H9 (cell line): ENCODE measurements around the gene AGTRAP. TPM values are rescaled to one million over a fixed set of nuclear protein-coding genes. Genes with fewer than 3 reads are reported as not detected.

Experiments used
- DNase-seq: peaks from one replicate; pipeline ENCODE4 v3.0.0-alpha.2; 2017
- H2AFZ ChIP-seq: one replicate; pipeline ENCODE4 v1.6.1; 2013; ENCODE audit warnings: mild to moderate bottlenecking, low read length, control low read depth, moderate library complexity
- H2AK5ac ChIP-seq: 2 replicates; pipeline ENCODE4 v1.6.1; 2013; ENCODE audit warnings: low read length, control low read depth, mixed read lengths; ENCODE audit not compliant: insufficient read length
- H2BK120ac ChIP-seq: one replicate; pipeline ENCODE4 v1.6.1; 2013; ENCODE audit warnings: low read depth, mild to moderate bottlenecking, low read length, control low read depth, inconsistent platforms; ENCODE audit not compliant: poor library complexity, severe bottlenecking
- H2BK12ac ChIP-seq: 2 replicates; pipeline ENCODE4 v1.6.1; 2013; ENCODE audit warnings: low read length, control low read depth, mixed read lengths, low read depth; ENCODE audit not compliant: insufficient read length
- H2BK15ac ChIP-seq: 2 replicates; pipeline ENCODE4 v1.6.1; 2013; ENCODE audit warnings: low read depth, low read length, control low read depth
- H2BK20ac ChIP-seq: one replicate; pipeline ENCODE4 v1.6.1; 2013; ENCODE audit warnings: low read depth, mild to moderate bottlenecking, low read length, control low read depth, inconsistent platforms; ENCODE audit not compliant: poor library complexity, severe bottlenecking
- H2BK5ac ChIP-seq: 2 replicates; pipeline ENCODE4 v1.6.1; 2013; ENCODE audit warnings: low read length, control low read depth, mixed read lengths; ENCODE audit not compliant: insufficient read length
- H3K14ac ChIP-seq: 2 replicates; pipeline ENCODE4 v1.6.1; 2013; ENCODE audit warnings: low read length, control low read depth; ENCODE audit not compliant: insufficient read depth
- H3K18ac ChIP-seq: 2 replicates; pipeline ENCODE4 v1.6.1; 2013; ENCODE audit warnings: low read depth, mild to moderate bottlenecking, mixed read lengths, low read length, control low read depth; ENCODE audit not compliant: insufficient read length
- H3K23ac ChIP-seq: 2 replicates; pipeline ENCODE4 v1.6.1; 2013; ENCODE audit warnings: low read length, control low read depth, mixed read lengths, low read depth; ENCODE audit not compliant: insufficient read length
- H3K23me2 ChIP-seq: 2 replicates; pipeline ENCODE4 v1.6.1; 2013; ENCODE audit warnings: low read depth, mild to moderate bottlenecking, mixed read lengths, low read length, control low read depth; ENCODE audit not compliant: insufficient read length, poor library complexity, severe bottlenecking
- H3K27ac ChIP-seq: 2 replicates; pipeline ENCODE4 v1.5.1; 2013; ENCODE audit warnings: low read length, control low read depth, mixed read lengths, low read depth; ENCODE audit not compliant: insufficient read length
- H3K27me3 ChIP-seq: 2 replicates; pipeline ENCODE4 v1.6.1; 2013; ENCODE audit warnings: low read length, control low read depth, inconsistent platforms; ENCODE audit not compliant: insufficient read depth
- H3K4ac ChIP-seq: 2 replicates; pipeline ENCODE4 v1.6.1; 2013; ENCODE audit warnings: low read depth, mild to moderate bottlenecking, control low read depth, inconsistent platforms, low read length, moderate library complexity
- H3K4me1 ChIP-seq: 2 replicates; pipeline ENCODE4 v1.6.1; 2013; ENCODE audit warnings: low read length, control low read depth, inconsistent platforms; ENCODE audit not compliant: insufficient read depth
- H3K4me2 ChIP-seq: 2 replicates; pipeline ENCODE4 v1.6.1; 2013; ENCODE audit warnings: low read length, control low read depth, mixed read lengths; ENCODE audit not compliant: insufficient read length, insufficient read depth
- H3K56ac ChIP-seq: 2 replicates; pipeline ENCODE4 v1.6.1; 2013; ENCODE audit warnings: low read depth, mild to moderate bottlenecking, mixed read lengths, low read length, control low read depth; ENCODE audit not compliant: insufficient read length
- H3K79me1 ChIP-seq: 2 replicates; pipeline ENCODE4 v1.6.1; 2013; ENCODE audit warnings: low read depth, mild to moderate bottlenecking, moderate library complexity, low read length, control low read depth, inconsistent platforms; ENCODE audit not compliant: insufficient read depth, poor library complexity, severe bottlenecking
- H3K79me2 ChIP-seq: 2 replicates; pipeline ENCODE4 v1.6.1; 2013; ENCODE audit warnings: low read length, control low read depth, inconsistent platforms; ENCODE audit not compliant: insufficient read depth
- H3K9ac ChIP-seq: 2 replicates; pipeline ENCODE4 v1.6.1; 2013; ENCODE audit warnings: low read length, control low read depth, mixed read lengths; ENCODE audit not compliant: insufficient read length; ENCODE audit errors: extremely low read depth
- H3K9me3 ChIP-seq: one replicate; pipeline ENCODE4 v1.6.1; 2013; ENCODE audit warnings: low read depth, low read length, inconsistent platforms; ENCODE audit not compliant: control insufficient read depth
- H3T11ph ChIP-seq: one replicate; pipeline ENCODE4 v1.6.1; 2013; ENCODE audit warnings: mild to moderate bottlenecking, low read length, control low read depth, inconsistent platforms
- H4K20me1 ChIP-seq: one replicate; pipeline ENCODE4 v1.6.1; 2013; ENCODE audit not compliant: control insufficient read depth, insufficient read length, insufficient read depth
- H4K5ac ChIP-seq: 2 replicates; pipeline ENCODE4 v1.6.1; 2013; ENCODE audit warnings: low read depth, mild to moderate bottlenecking, mixed read lengths, low read length, control low read depth; ENCODE audit not compliant: insufficient read length
- H4K8ac ChIP-seq: replicated peaks from 2 replicates; pipeline ENCODE4 v1.6.1; 2013; ENCODE audit warnings: low read length, control low read depth, mixed read lengths, low read depth; ENCODE audit not compliant: insufficient read length
- H4K91ac ChIP-seq: 2 replicates; pipeline ENCODE4 v1.6.1; 2013; ENCODE audit warnings: low read depth, mild to moderate bottlenecking, moderate library complexity, mixed read lengths, low read length, control low read depth; ENCODE audit not compliant: insufficient read length
- H3K27ac Mint-ChIP-seq, 3 experiments: 2 replicates in 2 of 3; 3 replicates in 1 of 3; pipeline ENCODE4 v1.8.0; 2020 to 2021; ENCODE audit warnings: mixed read lengths in 3 of 3, mild to moderate bottlenecking in 1 of 3, moderate library complexity in 1 of 3
- H3K27me3 Mint-ChIP-seq: 2 replicates; pipeline ENCODE4 v1.8.0; 2021; ENCODE audit warnings: low read depth, mild to moderate bottlenecking, moderate library complexity, mixed read lengths
- H3K36me3 Mint-ChIP-seq, 3 experiments: 2 replicates in 2 of 3; 3 replicates in 1 of 3; pipeline ENCODE4 v1.8.0; 2020 to 2021; ENCODE audit warnings: low read depth in 3 of 3, mixed read lengths in 3 of 3; ENCODE audit not compliant: insufficient read depth in 1 of 3
- H3K4me1 Mint-ChIP-seq, 2 experiments: 2 replicates each; pipeline ENCODE4 v1.8.0; 2020; ENCODE audit warnings: mixed read lengths in 2 of 2
- H3K4me3 Mint-ChIP-seq, 2 experiments: 2 replicates in 1 of 2; 3 replicates in 1 of 2; pipeline ENCODE4 v1.8.0; 2020 to 2021; ENCODE audit warnings: mild to moderate bottlenecking in 2 of 2, mixed read lengths in 2 of 2, moderate library complexity in 1 of 2
- H3K9me3 Mint-ChIP-seq, 2 experiments: 2 replicates in 1 of 2; 3 replicates in 1 of 2; pipeline ENCODE4 v1.8.0; 2020; ENCODE audit warnings: mild to moderate bottlenecking in 2 of 2, mixed read lengths in 2 of 2, moderate library complexity in 1 of 2
- WGBS: extraction: QIAGEN DNeasy Blood & Tissue Kit; methylation state at CpG from one replicate; pipeline ENCODE4 v1.1.7; 2013; ENCODE audit warnings: missing lambda C conversion rate, low lambda C conversion rate, mixed read lengths; ENCODE audit not compliant: insufficient read length; ENCODE audit errors: extremely low coverage; 5-methylcytosine and 5-hydroxymethylcytosine counted together
- total RNA-seq: library from RNA; stranded (reverse); gene quantifications from 2 replicates; pipeline ENCODE4 v1.2.1, GENCODE V29; 2021
- TF ChIP-seq, protein P1 (sequence below): fragments of 200-600 bp; sonication (generic); conservative IDR thresholded peaks from 3 replicates; pipeline ENCODE4 v1.8.0; 2021; ENCODE audit warnings: antibody characterized with exemption, mild to moderate bottlenecking

AGTRAP gene
- total RNA-seq, 1 experiment from 2014 or later = 60.9 TPM

DNA sequence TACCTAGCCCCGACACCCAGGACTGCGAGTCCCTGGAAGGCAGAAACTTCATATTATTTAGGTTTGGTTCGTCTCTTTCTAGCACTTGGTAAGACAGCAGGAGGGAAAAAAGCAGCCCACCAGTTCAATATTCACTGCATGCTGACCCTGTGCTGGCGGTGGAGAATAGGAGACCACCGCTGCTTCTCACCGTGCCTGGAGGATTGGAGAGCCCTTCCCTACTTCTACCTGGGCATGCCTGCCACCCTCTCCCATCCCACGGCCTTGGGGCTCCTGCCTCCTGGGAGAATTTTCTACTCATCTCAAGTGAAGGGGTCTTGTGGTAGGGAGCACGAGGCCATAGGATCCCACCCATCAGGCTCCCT lies 64.4 kb downstream of the AGTRAP start:
- H2BK20ac ChIP-seq = no peak overlapping the region
- no peak overlapping the region for H4K8ac ChIP-seq
- H3K9me3 ChIP-seq = no peaks in the 10 kb centered on the region
- Mint-ChIP-seq H3K27ac (peak overlapping the region in 2 of 3 experiments; percentile 14 to 15; a peak in 1 of 7 replicates), H3K27me3 (no peaks in the 10 kb centered on the region), H3K36me3 (peaks cover 16 to 39% (median 29%) of the 10 kb centered on the region in 3 experiments; a peak in 6 of 7 replicates), H3K9me3 (no peaks in the 10 kb centered on the region), H3K4me3 (no peak overlapping the region), H3K4me1 (peaks cover 25 to 34% of the 10 kb centered on the region in 2 experiments)
- H2BK5ac ChIP-seq = no peak overlapping the region
- H3K9ac ChIP-seq = no peak overlapping the region
- DNase-seq = no peak
- H2BK12ac ChIP-seq = no peak overlapping the region
- H3K56ac ChIP-seq = no peak overlapping the region
- no peaks in the 10 kb centered on the region for H3K27me3 ChIP-seq
- no peak overlapping the region for H4K91ac ChIP-seq
- no peak overlapping the region for H3K27ac ChIP-seq
- H2AFZ ChIP-seq = no peak overlapping the region
- H3K4me1 ChIP-seq = no peaks in the 10 kb centered on the region; the same call in 1 of the 2 replicates
- no peak overlapping the region for H4K5ac ChIP-seq
- TF ChIP-seq, protein P1, sequence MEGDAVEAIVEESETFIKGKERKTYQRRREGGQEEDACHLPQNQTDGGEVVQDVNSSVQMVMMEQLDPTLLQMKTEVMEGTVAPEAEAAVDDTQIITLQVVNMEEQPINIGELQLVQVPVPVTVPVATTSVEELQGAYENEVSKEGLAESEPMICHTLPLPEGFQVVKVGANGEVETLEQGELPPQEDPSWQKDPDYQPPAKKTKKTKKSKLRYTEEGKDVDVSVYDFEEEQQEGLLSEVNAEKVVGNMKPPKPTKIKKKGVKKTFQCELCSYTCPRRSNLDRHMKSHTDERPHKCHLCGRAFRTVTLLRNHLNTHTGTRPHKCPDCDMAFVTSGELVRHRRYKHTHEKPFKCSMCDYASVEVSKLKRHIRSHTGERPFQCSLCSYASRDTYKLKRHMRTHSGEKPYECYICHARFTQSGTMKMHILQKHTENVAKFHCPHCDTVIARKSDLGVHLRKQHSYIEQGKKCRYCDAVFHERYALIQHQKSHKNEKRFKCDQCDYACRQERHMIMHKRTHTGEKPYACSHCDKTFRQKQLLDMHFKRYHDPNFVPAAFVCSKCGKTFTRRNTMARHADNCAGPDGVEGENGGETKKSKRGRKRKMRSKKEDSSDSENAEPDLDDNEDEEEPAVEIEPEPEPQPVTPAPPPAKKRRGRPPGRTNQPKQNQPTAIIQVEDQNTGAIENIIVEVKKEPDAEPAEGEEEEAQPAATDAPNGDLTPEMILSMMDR = no peak
- peaks cover 10% of the 10 kb centered on the region for H3K23me2 ChIP-seq
- no peak overlapping the region for H2BK120ac ChIP-seq
- H3T11ph ChIP-seq = no peak overlapping the region
- no peak overlapping the region for H2BK15ac ChIP-seq
- no peak overlapping the region for H3K4me2 ChIP-seq
- H3K4ac ChIP-seq = no peak overlapping the region
- no peaks in the 10 kb centered on the region for H3K79me2 ChIP-seq
- no peak overlapping the region for H3K14ac ChIP-seq
- no peak overlapping the region for H2AK5ac ChIP-seq
- WGBS = no CpG with 5 or more reads among the region's 8 CpGs
- H3K18ac ChIP-seq = no peak overlapping the region
- no peak overlapping the region for H3K23ac ChIP-seq
- no peaks in the 10 kb centered on the region for H4K20me1 ChIP-seq
- H3K79me1 ChIP-seq = no peaks in the 10 kb centered on the region

Other genes with a start within 250 kb of the AGTRAP start
- 28.9 and 30.6 TPM in 2 replicates for gene FBXO2, start 81.7 kb upstream of the AGTRAP start, total RNA-seq
- 21.4 and 24.5 TPM in 2 replicates for gene FBXO44, start 81.3 kb upstream of the AGTRAP start, total RNA-seq
- 0.94 and 1.1 TPM in 2 replicates for gene FBXO6, start 71.9 kb upstream of the AGTRAP start, total RNA-seq
- 283 and 289 TPM in 2 replicates for gene MAD2L2, start 55.0 kb upstream of the AGTRAP start, total RNA-seq
- 20.1 and 20.5 TPM in 2 replicates for gene DRAXIN, start 44.4 kb upstream of the AGTRAP start, total RNA-seq
- 0.39 TPM in 1 of 2 replicates, not detected in the other for gene C1orf167, start 26.1 kb downstream of the AGTRAP start, total RNA-seq
- 18.2 and 18.4 TPM in 2 replicates for gene MTHFR, start 69.8 kb downstream of the AGTRAP start, total RNA-seq
- gene CLCN6, start 70.1 kb downstream of the AGTRAP start, total RNA-seq = 20.5 and 20.7 TPM in 2 replicates
- not detected in 2 replicates for gene NPPA, start 111.6 kb downstream of the AGTRAP start, total RNA-seq
- 0.35 TPM in 1 of 2 replicates, not detected in the other for gene NPPB, start 122.8 kb downstream of the AGTRAP start, total RNA-seq
- 45.7 and 46.8 TPM in 2 replicates for gene KIAA2013, start 190.3 kb downstream of the AGTRAP start, total RNA-seq
- gene PLOD1, start 198.6 kb downstream of the AGTRAP start, total RNA-seq = 57.0 TPM in 2 replicates
- 61.4 and 63.3 TPM in 2 replicates for gene MFN2, start 244.3 kb downstream of the AGTRAP start, total RNA-seq